Esophagus muscularis mucosa (tissue), 4 donors: ENCODE measurements around the gene LTF.

Source experiments
- CTCF ChIP-seq, 3 experiments: fragments of 200-600 bp in 2 of 3; fragments of 450-650 bp in 1 of 3; sonication (generic) in 2 of 3; IDR thresholded peaks; one replicate each; pipeline ENCODE4 v1.5.1; 2017 to 2019; ENCODE audit warnings: antibody characterized with exemption in 3 of 3, mild to moderate bottlenecking in 2 of 3, moderate library complexity in 1 of 3
- EP300 ChIP-seq: sonication (generic); formaldehyde crosslinking; IDR thresholded peaks from one replicate; pipeline ENCODE4 v1.6.1; 2017; ENCODE audit warnings: antibody characterized with exemption
- POLR2A ChIP-seq: fragments of 450-650 bp; IDR thresholded peaks from one replicate; pipeline ENCODE4 v1.6.1; 2017; ENCODE audit warnings: antibody characterized with exemption, moderate library complexity, mild to moderate bottlenecking, low read depth
- POLR2AphosphoS5 ChIP-seq, 2 donors: sonication (generic); formaldehyde crosslinking; IDR thresholded peaks; one replicate each; pipeline ENCODE4 v1.6.1; 2017; ENCODE audit warnings: antibody characterized with exemption in 2 of 2

- TF ChIP-seq CTCF (IDR thresholded peaks at IDR 0.05): no peak
- no peak for TF ChIP-seq EP300
- TF ChIP-seq POLR2AphosphoS5 (IDR thresholded peaks at IDR 0.05): no peak
- TF ChIP-seq POLR2A: no peak
Measured at GRCh38 chr3:46465196-46465520, 453 bp upstream of the LTF start.
